GM21786 (cell line): ENCODE results near the gene SP2.

Experiments
- ATAC-seq: cut with Tn5 transposase; IDR thresholded peaks from one replicate; pipeline ENCODE4 v1.9.1; 2021; ENCODE audit not compliant: unreplicated experiment

SP2 gene

GRCh38 chr17:47969930-47970724, 74.1 kb downstream of the SP2 start:
- ATAC-seq: no peak

DNA sequence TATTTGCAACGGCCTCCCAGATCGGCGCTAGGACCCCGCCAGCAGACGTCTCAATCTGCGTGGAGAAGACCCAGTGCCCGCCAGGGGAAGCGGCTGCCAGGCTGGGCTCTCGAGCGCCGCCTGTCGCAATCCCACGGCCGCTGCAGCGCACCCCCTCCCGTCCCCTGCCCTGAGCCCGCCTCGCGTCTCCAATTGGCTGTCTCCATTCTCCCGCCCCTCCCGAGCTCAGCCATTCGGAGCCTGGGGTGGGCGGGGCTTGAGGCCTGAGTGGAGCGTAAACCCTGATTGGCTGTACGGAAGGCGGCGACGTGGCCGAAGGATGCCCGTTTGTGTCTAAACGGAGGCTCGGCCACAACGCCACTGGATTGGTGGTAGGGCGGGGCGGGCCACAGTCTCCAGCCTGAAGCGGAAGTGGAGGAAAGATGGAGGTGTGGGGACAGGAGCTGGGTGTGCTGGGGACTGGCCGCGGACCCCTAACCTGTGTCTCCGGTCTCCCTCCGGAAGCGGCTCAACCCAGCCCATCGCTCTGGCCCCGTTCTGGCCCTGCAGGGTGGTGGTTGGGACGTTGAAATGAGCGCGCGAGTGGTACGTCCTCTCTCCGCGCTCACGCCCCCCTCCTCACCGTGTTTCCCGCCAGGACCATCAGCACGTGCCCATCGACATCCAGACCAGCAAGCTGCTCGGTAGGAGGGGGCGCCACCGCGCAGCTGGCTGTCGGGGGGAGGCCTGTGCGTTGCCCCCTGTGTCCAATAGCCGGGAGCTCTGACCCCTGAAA, 74.9 kb downstream of the SP2 start, which contains the start of gene CDK5RAP3:
TSS of gene CDK5RAP3 (plus strand) at position 389 of the 775 bp plus-strand sequence. CDS start at position 423, 34 bp downstream.
- ATAC-seq: peak; percentile 95

DNA sequence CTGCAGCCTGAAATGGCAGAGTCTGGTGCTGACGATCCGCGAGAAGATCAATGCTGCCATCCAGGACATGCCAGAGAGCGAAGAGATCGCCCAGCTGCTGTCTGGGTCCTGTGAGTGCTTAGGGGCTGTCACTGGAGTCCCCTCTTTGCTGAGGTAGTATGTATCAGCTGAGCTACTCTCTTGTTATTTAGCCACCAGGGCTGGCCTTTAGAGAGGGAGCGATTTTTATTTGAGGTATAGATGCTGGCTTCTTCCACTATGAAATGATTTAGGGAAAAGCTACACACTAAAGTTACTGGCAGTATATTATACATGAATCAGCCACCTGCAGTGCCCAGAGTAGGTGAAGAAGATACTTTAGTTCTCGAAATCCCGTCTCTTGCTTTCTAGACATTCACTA, 77.5 kb downstream of the SP2 start:
- ATAC-seq: no peak

DNA sequence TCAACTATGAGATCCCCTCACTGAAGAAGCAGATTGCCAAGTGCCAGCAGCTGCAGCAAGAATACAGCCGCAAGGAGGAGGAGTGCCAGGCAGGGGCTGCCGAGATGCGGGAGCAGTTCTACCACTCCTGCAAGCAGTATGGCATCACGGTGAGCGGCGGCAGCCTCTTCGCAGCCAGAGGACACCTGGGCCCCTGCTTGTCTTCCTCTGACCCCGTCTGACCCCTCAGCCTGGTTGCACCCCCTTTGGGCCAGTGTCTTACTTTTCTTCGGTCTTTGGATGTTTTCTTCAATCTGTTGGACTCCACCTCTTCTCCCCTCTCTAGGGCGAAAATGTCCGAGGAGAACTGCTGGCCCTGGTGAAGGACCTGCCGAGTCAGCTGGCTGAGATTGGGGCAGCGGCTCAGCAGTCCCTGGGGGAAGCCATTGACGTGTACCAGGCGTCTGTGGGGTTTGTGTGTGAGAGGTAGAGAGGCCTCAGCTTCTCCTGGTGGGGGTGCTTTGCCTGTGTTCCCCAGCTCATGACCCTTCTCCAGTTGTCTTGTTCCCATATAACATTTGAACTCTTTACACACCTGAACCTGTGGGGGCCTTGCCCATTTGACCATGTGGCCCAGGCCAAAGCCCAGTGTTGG, 79.3 kb downstream of the SP2 start:
- ATAC-seq: no peak

GRCh38 chr17:47975823-47976205, 79.8 kb downstream of the SP2 start:
- no peak for ATAC-seq

GRCh38 chr17:47978324-47978723, 82.3 kb downstream of the SP2 start:
- ATAC-seq: no peak
